ENCODE results near the gene AHCYL2. TPM values are rescaled to one million over a fixed set of nuclear protein-coding genes. Genes with fewer than 3 reads are reported as not detected.
"Not testable (repeated sequence)": the region's sequence is repeated elsewhere in the genome, so short reads cannot be mapped to it uniquely, and the experiment has no call there.

Gene AHCYL2
- total RNA-seq, 1 donor from 2014 or later = 10.7 TPM

GRCh38 chr7:129271500-129272355 lies 46.9 kb downstream of the AHCYL2 start:
- Mint-ChIP-seq H3K27me3 (no peaks in the 10 kb centered on the region), H3K4me3 (peak overlapping the region; percentile 53), H3K9me3 (no peaks in the 10 kb centered on the region), H3K27ac (peak overlapping the region; percentile 35), H3K4me1 (peaks cover 5% of the 10 kb centered on the region), H3K36me3 (ENCODE audit: low read depth) (peaks cover 3% of the 10 kb centered on the region)
- intact Hi-C loops (cut with micrococcal nuclease) = loop anchor here (1.0 to 10.0 kb wide), 3 partner anchors 47 to 547 kb away; no protein-coding TSS in a partner anchor
- peak; percentile 91 for DNase-seq

- intact Hi-C loops (cut with micrococcal nuclease) = loop anchor here (10.0 kb wide), 1 partner anchor 549 kb away; no protein-coding TSS in a partner anchor
- H3K9me3 Mint-ChIP-seq = no peaks in the 10 kb centered on the region
- no peaks in the 10 kb centered on the region for H3K27me3 Mint-ChIP-seq
- no peak overlapping the region for H3K27ac Mint-ChIP-seq
- H3K4me1 Mint-ChIP-seq = peaks cover 5% of the 10 kb centered on the region
- H3K4me3 Mint-ChIP-seq = no peak overlapping the region
- peaks cover 3% of the 10 kb centered on the region for H3K36me3 Mint-ChIP-seq (ENCODE audit: low read depth)
- DNase-seq = no peak
These were observed 49.1 kb downstream of the AHCYL2 start for GRCh38 chr7:129273936-129274335.

GRCh38 chr7:129277629-129278028 lies 52.8 kb downstream of the AHCYL2 start:
- Mint-ChIP-seq H3K4me1 (peaks cover 1% of the 10 kb centered on the region), H3K27me3 (no peaks in the 10 kb centered on the region), H3K27ac (no peak overlapping the region), H3K36me3 (ENCODE audit: low read depth) (peaks cover 3% of the 10 kb centered on the region), H3K4me3 (no peak overlapping the region), H3K9me3 (no peaks in the 10 kb centered on the region)
- intact Hi-C loops (cut with micrococcal nuclease) = loop anchor here (10.0 kb wide), 1 partner anchor 553 kb away; no protein-coding TSS in a partner anchor
- no peak for DNase-seq

DNA sequence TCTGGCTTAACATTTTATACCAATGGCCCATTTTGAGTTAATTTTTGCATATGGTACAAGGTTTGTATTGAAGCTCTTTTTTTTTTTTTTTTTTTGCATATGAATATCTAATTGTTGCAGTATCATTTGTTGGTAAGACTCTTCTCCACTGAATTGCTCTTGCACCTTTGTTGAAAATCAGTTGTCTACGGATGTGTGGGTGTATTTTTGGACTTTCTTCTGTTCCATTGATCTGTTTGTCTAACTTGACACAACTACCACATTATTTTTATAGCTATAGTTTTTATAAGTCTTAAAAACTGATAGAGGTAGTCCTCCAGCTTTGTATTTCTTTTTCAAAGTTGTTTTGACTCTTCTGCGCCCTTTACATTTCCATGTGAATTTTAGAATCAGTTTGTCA lies 53.9 kb downstream of the AHCYL2 start:
- Mint-ChIP-seq H3K4me1 (peaks cover 1% of the 10 kb centered on the region), H3K4me3 (no peak overlapping the region), H3K36me3 (ENCODE audit: low read depth) (peaks cover 3% of the 10 kb centered on the region), H3K27ac (no peak overlapping the region), H3K9me3 (no peaks in the 10 kb centered on the region), H3K27me3 (no peaks in the 10 kb centered on the region)
- intact Hi-C loops (cut with micrococcal nuclease) = loop anchor here (10.0 kb wide), 1 partner anchor 554 kb away; no protein-coding TSS in a partner anchor
- DNase-seq = no peak

GRCh38 chr7:129279757-129280156 lies 54.9 kb downstream of the AHCYL2 start:
- H3K4me1 Mint-ChIP-seq = peaks cover 1% of the 10 kb centered on the region
- no peaks in the 10 kb centered on the region for H3K27me3 Mint-ChIP-seq
- no peak for DNase-seq
- no peak overlapping the region for H3K27ac Mint-ChIP-seq
- no peak overlapping the region for H3K4me3 Mint-ChIP-seq
- no peaks in the 10 kb centered on the region for H3K9me3 Mint-ChIP-seq
- H3K36me3 Mint-ChIP-seq (ENCODE audit: low read depth) = no peaks in the 10 kb centered on the region
- intact Hi-C loops (cut with micrococcal nuclease) = loop anchor here (10.0 kb wide), 1 partner anchor 555 kb away; no protein-coding TSS in a partner anchor

- intact Hi-C loops (cut with micrococcal nuclease) = no loop called here
- no peaks in the 10 kb centered on the region for H3K36me3 Mint-ChIP-seq (ENCODE audit: low read depth)
- no peak overlapping the region for H3K27ac Mint-ChIP-seq
- H3K4me1 Mint-ChIP-seq = peaks cover 1% of the 10 kb centered on the region
- no peaks in the 10 kb centered on the region for H3K9me3 Mint-ChIP-seq
- no peak for DNase-seq
- no peaks in the 10 kb centered on the region for H3K27me3 Mint-ChIP-seq
- no peak overlapping the region for H3K4me3 Mint-ChIP-seq
These were observed 56.3 kb downstream of the AHCYL2 start for GRCh38 chr7:129281163-129281562.

DNA sequence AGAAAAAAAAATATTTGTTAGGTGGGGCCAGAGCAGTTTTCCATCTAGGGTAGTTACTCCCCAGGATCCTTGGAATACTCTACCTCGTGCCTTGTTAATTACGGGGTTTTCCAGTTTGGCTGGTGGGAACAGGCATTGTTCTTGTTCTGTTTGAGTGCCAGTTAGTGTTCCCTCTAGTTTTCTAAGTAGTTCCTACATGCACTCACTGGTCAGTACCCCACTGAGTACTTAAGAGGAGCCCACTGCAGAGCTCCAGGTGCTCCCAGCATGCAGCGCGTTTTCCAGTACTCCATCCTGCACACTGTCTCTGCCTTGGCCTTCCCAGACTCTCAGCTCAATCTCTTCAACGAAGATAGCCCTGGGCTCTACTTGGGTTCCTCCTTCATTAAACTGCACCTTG lies 58.0 kb downstream of the AHCYL2 start:
- Mint-ChIP-seq H3K9me3 (no peaks in the 10 kb centered on the region), H3K4me3 (no peak overlapping the region), H3K27me3 (no peaks in the 10 kb centered on the region), H3K4me1 (peaks cover 1% of the 10 kb centered on the region), H3K27ac (no peak overlapping the region), H3K36me3 (ENCODE audit: low read depth) (no peaks in the 10 kb centered on the region)
- DNase-seq = no peak
- intact Hi-C loops (cut with micrococcal nuclease) = no loop called here

- no peaks in the 10 kb centered on the region for H3K36me3 Mint-ChIP-seq (ENCODE audit: low read depth)
- DNase-seq = no peak
- no peaks in the 10 kb centered on the region for H3K9me3 Mint-ChIP-seq
- intact Hi-C loops (cut with micrococcal nuclease) = no loop called here
- no peak overlapping the region for H3K27ac Mint-ChIP-seq
- H3K4me3 Mint-ChIP-seq = no peak overlapping the region
- no peaks in the 10 kb centered on the region for H3K27me3 Mint-ChIP-seq
- H3K4me1 Mint-ChIP-seq = peaks cover 1% of the 10 kb centered on the region
These were observed 59.1 kb downstream of the AHCYL2 start for GRCh38 chr7:129283936-129284335.

GRCh38 chr7:129285111-129285510 lies 60.3 kb downstream of the AHCYL2 start:
- intact Hi-C loops (cut with micrococcal nuclease) = no loop called here
- H3K27me3 Mint-ChIP-seq = no peaks in the 10 kb centered on the region
- no peaks in the 10 kb centered on the region for H3K36me3 Mint-ChIP-seq (ENCODE audit: low read depth)
- H3K27ac Mint-ChIP-seq = no peak overlapping the region
- no peak for DNase-seq
- no peak overlapping the region for H3K4me3 Mint-ChIP-seq
- H3K9me3 Mint-ChIP-seq = no peaks in the 10 kb centered on the region
- H3K4me1 Mint-ChIP-seq = peaks cover 1% of the 10 kb centered on the region

DNA sequence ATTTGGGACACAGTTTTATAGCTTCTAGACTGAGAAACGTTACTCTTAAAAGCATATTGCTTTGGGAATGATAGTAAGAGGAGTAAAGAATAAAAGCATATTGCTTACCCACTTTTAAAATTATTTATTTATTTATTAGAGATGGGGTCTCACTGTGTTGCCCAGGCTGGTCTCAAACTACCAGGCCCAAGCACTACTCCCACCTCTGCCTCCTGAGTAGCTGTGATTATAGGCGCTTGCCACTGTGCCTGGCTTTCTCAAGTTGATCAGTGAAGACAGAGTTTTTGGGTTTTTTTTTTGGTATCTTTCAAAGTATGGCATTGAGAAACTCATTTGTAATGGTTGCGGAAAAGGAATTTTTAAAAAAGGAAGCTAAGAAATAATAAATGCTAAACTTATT lies 68.0 kb downstream of the AHCYL2 start:
- no peaks in the 10 kb centered on the region for H3K9me3 Mint-ChIP-seq

GRCh38 chr7:129295015-129295423 lies 70.2 kb downstream of the AHCYL2 start:
- H3K4me1 Mint-ChIP-seq = no peaks in the 10 kb centered on the region
- no peaks in the 10 kb centered on the region for H3K36me3 Mint-ChIP-seq (ENCODE audit: low read depth)
- peaks cover 2% of the 10 kb centered on the region for H3K27me3 Mint-ChIP-seq
- no peak overlapping the region for H3K27ac Mint-ChIP-seq
- no peaks in the 10 kb centered on the region for H3K9me3 Mint-ChIP-seq
- no peak for DNase-seq
- intact Hi-C loops (cut with micrococcal nuclease) = no loop called here
- H3K4me3 Mint-ChIP-seq = no peak overlapping the region

More for the DNA sequence above, 68.0 kb downstream of the AHCYL2 start:
- no peak overlapping the region for H3K27ac Mint-ChIP-seq
- DNase-seq = no peak
- no peak overlapping the region for H3K4me3 Mint-ChIP-seq
- no peaks in the 10 kb centered on the region for H3K36me3 Mint-ChIP-seq (ENCODE audit: low read depth)
- H3K4me1 Mint-ChIP-seq = no peaks in the 10 kb centered on the region
- peaks cover 2% of the 10 kb centered on the region for H3K27me3 Mint-ChIP-seq
- intact Hi-C loops (cut with micrococcal nuclease) = no loop called here

GRCh38 chr7:129298268-129298893 lies 73.6 kb downstream of the AHCYL2 start:
- Mint-ChIP-seq H3K4me1 (no peaks in the 10 kb centered on the region), H3K4me3 (no peak overlapping the region), H3K27me3 (peaks cover 4% of the 10 kb centered on the region), H3K27ac (no peak overlapping the region), H3K36me3 (ENCODE audit: low read depth) (no peaks in the 10 kb centered on the region), H3K9me3 (peaks cover 3% of the 10 kb centered on the region)
- peak; percentile 82 for DNase-seq
- intact Hi-C loops (cut with micrococcal nuclease) = loop anchor here (1.0 kb wide), 1 partner anchor 80 kb away; no protein-coding TSS in a partner anchor

- intact Hi-C loops (cut with micrococcal nuclease) = no loop called here
- no peak for DNase-seq
- Mint-ChIP-seq H3K4me1 (no peaks in the 10 kb centered on the region), H3K4me3 (no peak overlapping the region), H3K9me3 (peaks cover 13% of the 10 kb centered on the region), H3K27me3 (peaks cover 4% of the 10 kb centered on the region), H3K27ac (no peak overlapping the region), H3K36me3 (ENCODE audit: low read depth) (peaks cover 3% of the 10 kb centered on the region)
These were observed 75.1 kb downstream of the AHCYL2 start for GRCh38 chr7:129299889-129300288.

DNA sequence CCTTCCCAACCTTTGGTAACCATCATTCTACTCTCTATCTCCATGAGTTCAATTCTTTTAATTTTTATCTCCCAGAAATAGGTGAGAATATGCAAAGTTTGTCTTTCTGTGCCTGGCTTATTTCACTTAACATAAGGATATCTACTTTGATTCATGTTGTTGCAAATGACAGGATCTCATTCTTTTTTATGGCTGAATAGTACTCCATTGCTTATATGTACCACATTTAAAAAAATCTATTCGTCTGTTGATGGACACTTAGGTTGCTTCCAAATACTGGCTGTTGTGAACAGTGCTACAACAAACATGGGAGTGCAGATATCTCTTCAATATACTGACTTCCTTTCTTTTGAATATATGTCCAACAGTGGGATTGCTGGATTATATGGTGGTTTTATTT lies 75.5 kb downstream of the AHCYL2 start:
- peaks cover 14% of the 10 kb centered on the region for H3K9me3 Mint-ChIP-seq
- intact Hi-C loops (cut with micrococcal nuclease) = not testable (repeated sequence)

More for the DNA sequence above, 75.5 kb downstream of the AHCYL2 start:
- not testable (repeated sequence) for DNase-seq; H3K4me1 Mint-ChIP-seq; H3K36me3 Mint-ChIP-seq (ENCODE audit: low read depth); H3K27me3 Mint-ChIP-seq; H3K27ac Mint-ChIP-seq; H3K4me3 Mint-ChIP-seq

Measured in activated CD4-positive, alpha-beta T cell treated with anti-CD3 and anti-CD28 coated beads, Interleukin-2, amount 10 ng/mL, durations not matched to agents 24 days and 14 days (primary cell).